Tibial artery (tissue), 4 donors: Measurements from ENCODE around the gene PXDN.

ENCODE experiments used
- DNase-seq, 2 donors: peaks; one replicate each; pipeline ENCODE4 v3.0.0-alpha.2; 2019
- H3K27ac ChIP-seq, 2 donors: fragments of 200-600 bp; sonication (generic) in 1 of 2; 1 replicate in 1 of 2; 2 replicates in 1 of 2; pipeline ENCODE4 v1.5.1; 2018 to 2019; ENCODE audit warnings: mild to moderate bottlenecking in 1 of 2
- H3K27me3 ChIP-seq, 2 donors: fragments of 200-600 bp; sonication (generic) in 1 of 2; one replicate each; pipeline versions ENCODE4 v1.5.1 to v1.6.0; 2016 to 2019
- H3K36me3 ChIP-seq, 3 donors: fragments of 200-600 bp; sonication (generic) in 2 of 3; one replicate each; pipeline ENCODE4 v1.5.1; 2016 to 2019; ENCODE audit warnings: mild to moderate bottlenecking in 2 of 3
- H3K4me1 ChIP-seq, 4 donors: fragments of 200-600 bp; sonication (generic) in 2 of 4; 1 replicate in 3 of 4; 2 replicates in 1 of 4; pipeline ENCODE4 v1.5.1; 2016 to 2019
- H3K4me3 ChIP-seq, 2 donors: fragments of 200-600 bp; sonication (generic) in 1 of 2; 1 replicate in 1 of 2; 2 replicates in 1 of 2; pipeline ENCODE4 v1.5.1; 2018 to 2019; ENCODE audit warnings: mild to moderate bottlenecking in 2 of 2
- H3K9me3 ChIP-seq, 3 donors: fragments of 200-600 bp; sonication (generic) in 1 of 3; one replicate each; pipeline ENCODE4 v1.5.1; 2016 to 2019
- CTCF ChIP-seq, 2 experiments: fragments of 200-600 bp in 1 of 2; fragments of 450-650 bp in 1 of 2; IDR thresholded peaks; one replicate each; pipeline ENCODE4 v1.5.1; 2017 to 2019; ENCODE audit warnings: antibody characterized with exemption in 2 of 2, mild to moderate bottlenecking in 1 of 2, moderate library complexity in 1 of 2
- intact Hi-C: fragments of 100-400 bp; cut with DNase I; formaldehyde crosslinking; loops from one replicate; pipeline ENCODE4 v1.15.0; 2023; ENCODE audit warnings: low total_unique reads

PXDN gene

GRCh38 chr2:1645761-1646476 lies 98.4 kb downstream of the PXDN start:
- Histone ChIP-seq H3K4me1 (peaks cover 0 to 26% (median 7%) of the 10 kb centered on the region in 4 donors), H3K27me3 (no peaks in the 10 kb centered on the region), H3K9me3 (no peaks in the 10 kb centered on the region), H3K27ac (peak overlapping the region; percentile 21 to 30), H3K4me3 (no peak overlapping the region), H3K36me3 (peaks cover 37 to 68% (median 65%) of the 10 kb centered on the region in 3 donors)
- intact Hi-C loops: loop anchor here (5.0 kb wide), 1 partner anchor 171 kb away; no protein-coding TSS in a partner anchor
- no peak for TF ChIP-seq CTCF (IDR thresholded peaks at IDR 0.05)
- no peak for DNase-seq

GRCh38 chr2:1644427-1644826 lies 99.9 kb downstream of the PXDN start:
- DNase-seq: no peak
- Histone ChIP-seq H3K4me3 (no peak overlapping the region), H3K4me1 (peaks cover 0 to 17% (median 2%) of the 10 kb centered on the region in 4 donors), H3K27me3 (no peaks in the 10 kb centered on the region), H3K27ac (no peak overlapping the region), H3K9me3 (no peaks in the 10 kb centered on the region), H3K36me3 (peaks cover 41 to 77% (median 70%) of the 10 kb centered on the region in 3 donors)
- TF ChIP-seq CTCF (IDR thresholded peaks at IDR 0.05): no peak
- intact Hi-C loops: no loop called here

- H3K27me3 ChIP-seq: no peaks in the 10 kb centered on the region
- no peak overlapping the region for H3K4me3 ChIP-seq
- intact Hi-C loops: no loop called here
- no peak for DNase-seq
- no peak for TF ChIP-seq CTCF (IDR thresholded peaks at IDR 0.05)
- peaks cover 41 to 77% (median 70%) of the 10 kb centered on the region in 3 donors for H3K36me3 ChIP-seq
- H3K4me1 ChIP-seq: peaks cover 0 to 17% (median 2%) of the 10 kb centered on the region in 4 donors
- no peaks in the 10 kb centered on the region for H3K9me3 ChIP-seq
- peak overlapping the region in 1 of 2 donors; percentile 37 for H3K27ac ChIP-seq
Measured at GRCh38 chr2:1642993-1643619, 101.2 kb downstream of the PXDN start.

GRCh38 chr2:1642066-1642861 lies 102.1 kb downstream of the PXDN start:
- no peak for DNase-seq
- Histone ChIP-seq H3K27me3 (no peaks in the 10 kb centered on the region), H3K9me3 (no peaks in the 10 kb centered on the region), H3K4me1 (peaks cover 0 to 17% (median 2%) of the 10 kb centered on the region in 4 donors), H3K27ac (peak overlapping the region; percentile 37 to 38), H3K36me3 (peaks cover 34 to 74% (median 68%) of the 10 kb centered on the region in 3 donors), H3K4me3 (no peak overlapping the region)
- intact Hi-C loops: no loop called here
- no peak for TF ChIP-seq CTCF (IDR thresholded peaks at IDR 0.05)

GRCh38 chr2:1641523-1641922 lies 102.8 kb downstream of the PXDN start:
- no peaks in the 10 kb centered on the region for H3K27me3 ChIP-seq
- H3K27ac ChIP-seq: no peak overlapping the region
- no peak for DNase-seq

More at GRCh38 chr2:1641523-1641922, 102.8 kb downstream of the PXDN start:
- no peak for TF ChIP-seq CTCF (IDR thresholded peaks at IDR 0.05)
- Histone ChIP-seq H3K4me1 (peaks cover 0 to 17% (median 2%) of the 10 kb centered on the region in 4 donors), H3K9me3 (no peaks in the 10 kb centered on the region), H3K36me3 (peaks cover 31 to 79% (median 71%) of the 10 kb centered on the region in 3 donors), H3K4me3 (no peak overlapping the region)
- intact Hi-C loops: loop anchor here (1.0 kb wide), 1 partner anchor 45 kb away; no protein-coding TSS in a partner anchor
